Osteoblast (primary cell): ENCODE data around the gene COX10. TPM values are rescaled to one million over a fixed set of nuclear protein-coding genes. Genes with fewer than 3 reads are reported as not detected.

Experiments used
- DNase-seq: peaks from one replicate; pipeline ENCODE4 v3.0.0; 2011; ENCODE audit warnings: low spot score, mixed read lengths; ENCODE audit not compliant: insufficient read length; ENCODE audit errors: missing footprints
- H2AFZ ChIP-seq: 2 replicates; pipeline ENCODE4 v1.6.0; 2011; ENCODE audit warnings: mild to moderate bottlenecking, low read length
- H3K27ac ChIP-seq: 2 replicates; pipeline ENCODE4 v1.5.1; 2011; ENCODE audit warnings: mild to moderate bottlenecking, low read depth, low read length, moderate library complexity
- H3K27me3 ChIP-seq: 2 replicates; pipeline ENCODE4 v1.6.0; 2012; ENCODE audit warnings: mild to moderate bottlenecking, control low read depth, inconsistent platforms, low read length, moderate library complexity; ENCODE audit not compliant: insufficient read depth
- H3K36me3 ChIP-seq: 2 replicates; pipeline ENCODE4 v1.5.1; 2011; ENCODE audit warnings: mild to moderate bottlenecking, low read length, control low read depth, moderate library complexity; ENCODE audit not compliant: insufficient read depth
- H3K4me1 ChIP-seq: 2 replicates; pipeline ENCODE4 v1.5.1; 2011; ENCODE audit warnings: mild to moderate bottlenecking, low read length, control low read depth, moderate library complexity; ENCODE audit not compliant: insufficient read depth
- H3K4me2 ChIP-seq: 2 replicates; pipeline ENCODE4 v1.6.0; 2011; ENCODE audit warnings: mild to moderate bottlenecking, low read length; ENCODE audit not compliant: insufficient read depth
- H3K4me3 ChIP-seq: fragments of 200-600 bp; sonication (generic); 3 replicates; pipeline ENCODE4 v1.5.1; 2012; ENCODE audit warnings: mild to moderate bottlenecking, low read length, inconsistent platforms; ENCODE audit not compliant: insufficient read depth
- H3K79me2 ChIP-seq: 2 replicates; pipeline ENCODE4 v1.6.0; 2012; ENCODE audit warnings: mild to moderate bottlenecking, low read length, control low read depth, inconsistent platforms; ENCODE audit not compliant: insufficient read depth
- H3K9me3 ChIP-seq: 2 replicates; pipeline ENCODE4 v1.5.1; 2011; ENCODE audit warnings: low read depth, low read length, control low read depth
- H4K20me1 ChIP-seq: 2 replicates; pipeline ENCODE4 v1.6.0; 2012; ENCODE audit warnings: mild to moderate bottlenecking, low read length, control low read depth; ENCODE audit not compliant: insufficient read depth
- total RNA-seq: library from RNA; depleted of rRNA; stranded (reverse); fragments of >200 nt; gene quantifications from 2 replicates; pipeline ENCODE4 v1.2.3, GENCODE V29; 2012
- TF ChIP-seq, protein P1 (sequence below): IDR thresholded peaks from 2 replicates; pipeline ENCODE4 v1.5.1; 2011; ENCODE audit warnings: mild to moderate bottlenecking, low read depth, low read length, moderate library complexity; ENCODE audit errors: extremely low read depth

The COX10 gene
- total RNA-seq, 1 donor: 14.8 TPM

DNA sequence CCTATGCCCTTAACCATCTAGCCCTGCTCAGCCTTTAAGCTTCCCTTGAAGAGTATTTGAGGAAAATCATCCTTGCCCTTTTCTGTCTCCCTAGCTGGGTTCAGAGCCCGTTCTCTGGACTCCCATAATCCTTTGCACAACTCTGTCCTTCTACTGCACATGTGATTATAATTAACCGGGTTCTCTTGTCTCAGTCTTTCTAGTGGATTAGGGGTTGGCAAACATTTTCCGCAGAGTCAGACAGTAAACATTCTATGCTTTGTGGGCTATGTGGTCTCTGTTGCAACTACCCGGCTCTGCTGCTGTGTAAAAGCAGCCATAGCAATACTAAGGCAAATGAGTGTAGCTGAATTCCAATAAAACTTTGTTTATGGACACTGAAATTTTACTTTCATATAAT is 87.4 kb downstream of the COX10 start:
- DNase-seq: peak; percentile 8
- TF ChIP-seq, protein P1, sequence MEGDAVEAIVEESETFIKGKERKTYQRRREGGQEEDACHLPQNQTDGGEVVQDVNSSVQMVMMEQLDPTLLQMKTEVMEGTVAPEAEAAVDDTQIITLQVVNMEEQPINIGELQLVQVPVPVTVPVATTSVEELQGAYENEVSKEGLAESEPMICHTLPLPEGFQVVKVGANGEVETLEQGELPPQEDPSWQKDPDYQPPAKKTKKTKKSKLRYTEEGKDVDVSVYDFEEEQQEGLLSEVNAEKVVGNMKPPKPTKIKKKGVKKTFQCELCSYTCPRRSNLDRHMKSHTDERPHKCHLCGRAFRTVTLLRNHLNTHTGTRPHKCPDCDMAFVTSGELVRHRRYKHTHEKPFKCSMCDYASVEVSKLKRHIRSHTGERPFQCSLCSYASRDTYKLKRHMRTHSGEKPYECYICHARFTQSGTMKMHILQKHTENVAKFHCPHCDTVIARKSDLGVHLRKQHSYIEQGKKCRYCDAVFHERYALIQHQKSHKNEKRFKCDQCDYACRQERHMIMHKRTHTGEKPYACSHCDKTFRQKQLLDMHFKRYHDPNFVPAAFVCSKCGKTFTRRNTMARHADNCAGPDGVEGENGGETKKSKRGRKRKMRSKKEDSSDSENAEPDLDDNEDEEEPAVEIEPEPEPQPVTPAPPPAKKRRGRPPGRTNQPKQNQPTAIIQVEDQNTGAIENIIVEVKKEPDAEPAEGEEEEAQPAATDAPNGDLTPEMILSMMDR: no peak
- Histone ChIP-seq H3K36me3 (no peaks in the 10 kb centered on the region), H4K20me1 (peaks cover 5% of the 10 kb centered on the region), H3K27ac (no peak overlapping the region), H3K4me2 (no peak overlapping the region), H3K4me1 (no peaks in the 10 kb centered on the region), H3K4me3 (no peak overlapping the region), H3K9me3 (no peaks in the 10 kb centered on the region), H2AFZ (no peak overlapping the region), H3K27me3 (no peaks in the 10 kb centered on the region), H3K79me2 (no peaks in the 10 kb centered on the region)

DNA sequence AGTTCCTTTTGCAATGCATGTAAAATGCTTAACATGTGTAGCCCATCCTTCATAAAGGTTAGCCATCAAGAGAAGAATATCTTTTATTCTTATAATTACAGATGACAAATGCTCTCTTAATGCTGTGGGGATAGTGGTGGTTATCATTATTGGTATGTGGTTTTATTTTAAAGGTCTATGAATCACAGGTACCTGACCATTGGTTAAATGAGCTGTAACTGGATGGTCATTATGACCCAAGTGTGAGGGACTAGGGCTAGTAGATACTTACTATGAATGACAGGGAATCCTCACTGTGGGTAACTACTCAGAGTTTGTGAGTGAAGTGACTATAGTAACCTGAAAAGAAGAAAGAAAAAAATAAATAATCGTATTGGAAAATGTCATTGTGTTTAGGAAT is 88.5 kb downstream of the COX10 start:
- H3K4me1 ChIP-seq: no peaks in the 10 kb centered on the region
- no peak overlapping the region for H3K4me2 ChIP-seq
- no peaks in the 10 kb centered on the region for H3K36me3 ChIP-seq
- TF ChIP-seq, protein P1: no peak
- H3K79me2 ChIP-seq: no peaks in the 10 kb centered on the region
- peaks cover 5% of the 10 kb centered on the region for H4K20me1 ChIP-seq
- no peak for DNase-seq
- no peak overlapping the region for H3K4me3 ChIP-seq
- H3K9me3 ChIP-seq: no peaks in the 10 kb centered on the region
- H3K27me3 ChIP-seq: no peaks in the 10 kb centered on the region
- no peak overlapping the region for H2AFZ ChIP-seq
- H3K27ac ChIP-seq: no peak overlapping the region

DNA sequence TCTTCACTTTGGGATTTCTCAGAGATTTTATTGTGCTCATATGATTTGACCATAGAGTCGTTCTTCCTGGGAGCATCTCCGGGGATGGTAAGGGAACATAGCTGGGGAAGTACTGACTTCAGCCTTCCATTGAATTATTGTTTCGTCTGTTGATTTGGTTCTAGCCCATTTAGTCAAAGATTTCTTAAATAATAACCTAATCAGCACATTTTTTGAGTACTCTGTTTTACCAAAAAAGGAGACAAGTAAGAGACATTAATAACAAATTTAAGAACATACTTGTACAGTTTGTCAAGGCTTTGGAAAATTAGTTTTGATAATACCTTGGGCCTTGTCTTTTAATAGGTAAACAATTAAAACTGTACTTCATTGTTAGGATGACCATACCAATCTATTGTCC is 89.4 kb downstream of the COX10 start:
- no peaks in the 10 kb centered on the region for H3K4me1 ChIP-seq
- H2AFZ ChIP-seq: no peak overlapping the region
- H3K27ac ChIP-seq: no peak overlapping the region
- no peak overlapping the region for H3K4me2 ChIP-seq
- H3K27me3 ChIP-seq: no peaks in the 10 kb centered on the region
- no peak for DNase-seq
- H3K4me3 ChIP-seq: no peak overlapping the region
- no peaks in the 10 kb centered on the region for H3K36me3 ChIP-seq
- H4K20me1 ChIP-seq: peaks cover 5% of the 10 kb centered on the region
- no peaks in the 10 kb centered on the region for H3K9me3 ChIP-seq
- H3K79me2 ChIP-seq: no peaks in the 10 kb centered on the region
- TF ChIP-seq, protein P1: no peak

DNA sequence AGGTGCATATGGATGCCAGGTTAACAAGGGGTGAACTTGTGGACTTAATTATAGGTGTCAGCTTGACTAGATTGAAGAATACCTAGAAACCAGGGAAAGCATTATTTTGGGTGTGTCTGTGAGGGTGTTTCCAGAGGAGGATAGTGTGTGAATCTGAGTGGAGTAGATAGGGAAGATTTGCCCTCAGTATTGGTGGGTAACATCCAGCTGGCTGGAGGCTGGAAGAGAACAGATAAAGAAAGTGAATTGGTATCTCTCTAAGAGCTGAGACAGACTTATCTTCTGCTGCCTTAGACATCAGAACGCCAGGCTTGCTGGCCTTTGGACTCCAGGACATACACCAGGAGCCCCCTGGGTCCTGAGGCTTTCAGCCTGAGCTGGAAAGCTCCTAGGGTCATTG is 92.1 kb downstream of the COX10 start:
- no peak overlapping the region for H3K27ac ChIP-seq
- H3K79me2 ChIP-seq: no peaks in the 10 kb centered on the region
- no peak overlapping the region for H3K4me3 ChIP-seq
- H3K27me3 ChIP-seq: no peaks in the 10 kb centered on the region
- H3K4me2 ChIP-seq: no peak overlapping the region
- no peaks in the 10 kb centered on the region for H3K36me3 ChIP-seq
- H3K9me3 ChIP-seq: no peaks in the 10 kb centered on the region
- no peak overlapping the region for H2AFZ ChIP-seq
- no peak for DNase-seq
- H3K4me1 ChIP-seq: no peaks in the 10 kb centered on the region
- TF ChIP-seq, protein P1: no peak
- peaks cover 7% of the 10 kb centered on the region for H4K20me1 ChIP-seq
